Globus pallidus (tissue), 1 donor: ENCODE data around the gene IRS2.

ENCODE experiments used
- DNase-seq: peaks from one replicate; pipeline ENCODE4 v3.0.0-alpha.2; 2015; ENCODE audit warnings: low spot score

The IRS2 gene

DNA sequence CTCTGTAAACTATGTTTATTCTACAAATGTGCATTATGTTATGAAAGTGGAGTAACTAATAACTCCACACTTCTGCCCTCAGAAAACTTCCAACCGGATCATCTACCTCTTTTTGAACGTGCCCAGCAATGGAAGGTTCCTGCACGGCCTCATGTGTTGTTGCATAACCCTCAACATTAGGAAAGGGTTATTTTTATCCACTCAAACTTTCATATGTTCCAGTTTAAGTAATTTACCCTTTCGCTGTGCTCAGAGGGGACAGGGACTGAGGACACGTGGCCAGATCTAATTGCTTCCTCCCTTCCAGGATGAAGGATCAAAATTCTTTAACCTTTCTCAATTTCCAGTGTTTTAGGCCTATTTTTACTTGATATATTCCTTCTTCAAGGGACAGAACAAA, 29.6 kb downstream of the IRS2 start:
- DNase-seq: no peak

DNA sequence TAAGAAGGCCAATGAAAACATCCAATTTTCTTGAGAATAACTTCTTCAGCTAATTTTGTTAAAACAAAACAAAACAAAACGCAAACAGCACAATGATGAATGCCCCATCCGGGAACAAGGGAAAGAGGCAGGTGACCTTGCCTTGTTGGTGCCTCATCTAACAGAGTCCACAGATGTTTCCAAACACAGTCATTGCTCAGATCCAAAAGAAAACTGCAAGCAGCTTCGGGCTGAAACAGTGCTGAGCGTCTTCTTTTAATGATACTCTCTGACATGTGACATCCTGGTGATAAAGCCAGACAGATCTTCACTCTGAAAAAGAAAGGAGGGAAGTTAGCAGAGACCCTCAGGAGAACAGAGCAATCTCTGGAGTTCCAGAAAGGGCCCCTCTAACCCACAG, 30.4 kb downstream of the IRS2 start:
- no peak for DNase-seq

- DNase-seq: no peak
These were observed 30.8 kb downstream of the IRS2 start for GRCh38 chr13:109755551-109755950.

DNA sequence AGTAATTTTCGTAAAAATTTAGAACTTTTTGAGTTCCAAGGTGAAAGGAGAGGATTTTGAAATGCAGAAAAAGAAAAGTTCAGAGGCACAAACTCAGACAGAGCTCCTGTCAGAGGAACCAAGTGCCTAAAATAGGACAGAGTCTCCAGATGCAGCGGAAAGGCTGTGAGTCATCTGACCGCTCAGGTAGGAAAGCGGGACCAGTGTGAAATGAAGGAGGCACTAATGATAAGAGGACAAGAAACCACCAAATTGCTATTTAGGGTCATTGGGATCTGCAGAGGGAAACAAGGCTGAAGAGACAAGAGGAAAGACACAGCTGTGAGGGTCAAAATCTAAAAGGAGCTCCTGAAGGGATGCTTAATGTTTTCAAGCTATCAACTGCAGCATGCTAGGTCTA, 34.9 kb downstream of the IRS2 start:
- no peak for DNase-seq

DNA sequence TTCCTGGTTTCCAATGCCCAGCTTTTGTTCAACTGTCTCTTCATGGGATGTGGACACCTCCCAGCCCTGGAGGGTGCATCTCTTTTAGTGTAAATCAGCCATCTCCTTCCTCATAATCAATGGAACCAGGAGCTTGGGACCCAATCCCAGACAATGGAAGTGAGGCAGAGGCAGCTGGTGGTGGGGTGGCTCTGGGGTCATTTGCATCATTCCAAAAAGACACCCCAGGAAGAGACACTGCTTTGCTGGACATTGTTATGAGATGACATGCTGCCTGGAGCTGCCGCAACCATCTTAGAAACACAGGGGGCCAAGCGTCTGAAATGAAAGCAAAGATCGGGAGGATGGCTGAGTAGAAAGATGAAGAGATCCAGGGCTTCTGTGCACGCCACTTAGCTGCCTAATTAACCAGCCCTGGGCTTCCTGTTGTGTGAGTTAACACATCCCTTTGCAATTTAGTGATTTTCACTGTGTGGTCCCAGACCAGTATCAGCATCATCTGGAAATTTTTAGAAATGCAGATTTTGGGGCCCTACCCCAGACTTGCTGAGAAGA, 36.1 kb downstream of the IRS2 start:
- DNase-seq: no peak

DNA sequence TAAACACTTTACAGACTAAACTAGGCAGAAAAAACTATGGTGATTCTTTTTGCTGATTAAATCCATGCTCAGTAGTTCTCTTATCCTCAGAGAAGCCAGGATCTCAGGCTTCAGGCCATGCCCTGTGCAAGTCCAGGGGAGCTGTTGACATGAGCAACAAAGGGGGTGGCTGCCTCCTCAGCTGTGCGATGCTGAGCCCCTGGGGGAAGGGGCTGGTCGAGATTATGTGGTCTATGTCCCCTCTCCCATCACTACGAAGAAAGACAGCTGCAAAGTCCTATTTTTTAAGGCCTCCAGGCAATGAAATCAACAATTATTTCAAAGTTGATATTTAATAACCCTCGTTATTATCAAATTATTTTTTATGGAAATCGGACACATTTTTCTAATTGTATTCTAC, 37.0 kb downstream of the IRS2 start:
- DNase-seq: no peak

GRCh38 chr13:109748677-109749076, 37.7 kb downstream of the IRS2 start:
- no peak for DNase-seq

- DNase-seq: no peak
These were observed 38.9 kb downstream of the IRS2 start for GRCh38 chr13:109747524-109747923.

GRCh38 chr13:109746364-109746763, 40.0 kb downstream of the IRS2 start:
- no peak for DNase-seq

DNA sequence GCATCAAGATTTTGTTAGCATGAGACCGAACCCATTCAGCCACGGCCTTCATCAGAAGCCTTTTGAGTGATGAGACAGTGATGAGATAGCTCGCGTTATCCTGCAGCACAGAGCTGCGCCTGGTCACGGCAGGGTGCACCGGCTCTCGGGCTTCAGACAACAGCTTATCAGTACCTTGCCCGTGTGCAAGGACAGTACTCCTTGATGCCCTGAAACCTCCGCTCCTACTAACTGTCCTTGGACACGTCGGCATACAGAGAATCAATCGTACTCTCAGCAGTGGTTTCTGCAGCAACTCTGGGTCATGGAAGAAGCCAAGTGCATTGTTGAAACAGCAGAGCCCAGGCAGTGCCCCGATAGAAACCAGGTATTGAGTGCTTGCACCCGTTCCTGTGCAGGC, 40.7 kb downstream of the IRS2 start:
- no peak for DNase-seq

DNA sequence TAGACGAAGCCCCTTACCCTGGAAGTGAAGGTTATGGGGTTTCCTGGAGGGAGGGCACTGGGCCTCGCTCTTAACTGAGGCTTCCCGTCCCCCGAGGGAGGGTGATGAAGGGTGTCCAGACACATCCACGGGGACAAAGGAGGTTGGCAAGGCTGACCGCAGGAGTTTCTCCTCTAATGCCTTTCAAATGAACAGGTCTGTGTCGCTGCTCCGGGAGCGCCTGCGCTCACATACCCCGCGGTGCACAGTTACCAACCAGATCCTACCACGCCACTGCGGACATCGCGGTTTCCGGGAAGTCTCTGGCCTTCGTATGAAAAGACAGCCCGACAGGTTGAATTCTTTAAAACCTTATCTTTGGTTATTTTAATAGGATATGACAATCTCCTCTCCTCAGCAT, 41.3 kb downstream of the IRS2 start:
- no peak for DNase-seq

DNA sequence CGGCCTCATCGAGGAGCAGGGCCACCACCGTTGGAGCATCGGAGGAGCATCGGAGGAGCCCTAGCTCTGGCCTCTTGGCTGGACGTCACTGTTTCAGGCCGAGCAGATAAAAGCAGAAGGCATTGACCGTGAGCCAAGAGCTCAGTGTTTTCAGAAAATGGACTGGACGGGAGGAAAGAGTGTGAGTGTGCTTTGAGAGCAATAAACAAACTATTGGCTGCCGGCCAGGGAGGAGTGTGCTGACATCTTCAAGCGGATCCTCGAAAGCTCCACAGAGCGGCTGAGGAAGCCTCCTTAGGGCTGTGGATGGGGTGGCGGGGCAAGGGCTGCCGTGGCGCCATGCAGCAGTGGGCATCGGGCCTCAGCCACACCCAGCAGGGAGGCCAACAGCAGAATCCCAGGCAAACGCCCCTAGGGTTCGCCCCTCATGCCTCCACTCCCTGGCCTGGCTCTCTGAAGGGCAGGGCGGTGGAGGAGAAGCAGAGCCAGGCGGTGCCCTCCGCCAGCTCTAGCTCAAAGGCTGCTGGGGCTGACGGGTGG, 41.8 kb downstream of the IRS2 start:
- peak; percentile 41 for DNase-seq

- no peak for DNase-seq
These were observed 42.5 kb downstream of the IRS2 start for GRCh38 chr13:109743706-109744453.

DNA sequence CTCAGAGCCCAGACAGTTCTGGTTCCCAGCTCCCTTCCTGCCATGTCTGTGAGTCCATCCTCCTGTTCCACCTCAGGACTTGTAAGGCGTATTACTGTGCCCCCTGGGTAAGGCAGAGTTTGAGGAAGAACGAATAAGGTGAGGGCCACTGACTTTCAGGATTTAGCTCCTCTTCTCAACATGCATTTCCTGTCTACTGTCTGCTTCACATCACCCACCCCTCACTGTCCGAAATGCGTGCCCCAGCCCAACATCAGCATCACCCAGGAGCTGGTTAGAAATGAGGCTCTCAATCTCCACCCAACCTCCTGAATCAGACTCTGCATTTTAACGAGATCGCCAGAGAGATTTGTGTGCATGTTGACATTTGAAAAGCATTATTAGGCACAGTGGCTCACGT, 44.4 kb downstream of the IRS2 start:
- no peak for DNase-seq

DNA sequence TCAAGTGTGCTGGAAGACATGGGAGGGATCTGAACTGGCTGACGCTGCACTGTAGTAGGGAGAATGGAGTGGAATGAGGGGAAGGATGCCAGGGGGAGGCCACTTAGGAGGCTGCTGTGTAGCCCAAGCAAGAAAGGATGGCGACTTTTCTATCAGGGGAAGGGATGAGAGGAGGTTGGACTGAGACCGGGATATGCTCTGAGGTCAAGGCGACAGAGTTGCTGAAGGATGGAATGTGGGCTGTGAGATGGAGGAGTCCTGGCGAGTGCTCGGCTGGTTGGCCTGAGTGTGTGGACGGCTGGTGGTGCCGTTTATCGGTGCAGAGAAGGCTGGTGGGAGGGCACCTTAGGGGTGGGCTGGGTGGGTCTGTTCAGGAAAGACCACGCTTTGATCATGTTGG, 45.7 kb downstream of the IRS2 start:
- no peak for DNase-seq

- DNase-seq: peak; percentile 43
These were observed 46.3 kb downstream of the IRS2 start for GRCh38 chr13:109740121-109740520.

GRCh38 chr13:109738298-109738746, 48.1 kb downstream of the IRS2 start:
- no peak for DNase-seq

DNA sequence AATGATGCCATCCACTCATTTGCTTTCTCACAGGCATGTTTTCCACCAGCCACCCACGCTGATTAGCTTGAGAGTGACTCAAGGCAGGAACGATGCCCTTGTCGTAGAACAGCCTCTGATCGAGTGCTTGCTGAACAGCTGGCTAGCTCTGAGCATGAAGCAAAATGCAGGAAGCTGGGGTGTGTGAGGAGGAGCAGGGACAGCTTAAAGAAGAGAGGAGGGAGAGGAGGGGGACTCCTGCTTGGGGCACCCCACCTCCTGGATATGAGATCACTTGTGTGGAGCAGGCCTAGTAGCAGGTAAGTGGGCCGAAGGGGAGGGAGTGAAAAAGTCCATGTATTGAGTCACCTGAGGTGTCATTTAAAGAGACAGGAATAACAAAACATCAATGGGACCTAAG, 48.8 kb downstream of the IRS2 start:
- no peak for DNase-seq

GRCh38 chr13:109737046-109737573, 49.3 kb downstream of the IRS2 start:
- no peak for DNase-seq

DNA sequence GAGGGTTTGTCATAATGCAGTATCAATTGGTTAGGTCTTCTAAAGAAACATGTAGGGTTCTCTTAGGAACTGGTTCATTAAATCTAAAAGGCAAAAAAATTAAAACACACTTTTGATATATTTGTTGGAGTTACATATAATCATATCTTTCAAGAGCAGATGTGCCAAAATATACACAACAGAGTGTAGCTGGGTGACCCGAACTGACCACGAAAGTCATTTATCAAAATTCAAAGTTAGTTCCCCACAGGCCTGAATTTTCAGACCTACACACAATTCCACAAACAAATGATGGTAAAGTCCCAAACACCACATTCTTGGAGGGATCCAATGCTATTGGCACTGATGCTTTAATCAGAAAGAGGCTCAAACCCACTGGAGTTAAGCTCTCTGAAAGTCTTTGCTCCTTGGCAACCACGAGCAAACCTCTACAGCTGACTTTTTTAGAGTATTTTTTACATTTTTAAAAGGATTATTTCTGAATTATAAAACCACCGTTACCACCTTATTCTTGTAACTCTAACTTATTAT, 50.9 kb downstream of the IRS2 start:
- no peak for DNase-seq

GRCh38 chr13:109734002-109734785, 52.2 kb downstream of the IRS2 start:
- DNase-seq: no peak

DNA sequence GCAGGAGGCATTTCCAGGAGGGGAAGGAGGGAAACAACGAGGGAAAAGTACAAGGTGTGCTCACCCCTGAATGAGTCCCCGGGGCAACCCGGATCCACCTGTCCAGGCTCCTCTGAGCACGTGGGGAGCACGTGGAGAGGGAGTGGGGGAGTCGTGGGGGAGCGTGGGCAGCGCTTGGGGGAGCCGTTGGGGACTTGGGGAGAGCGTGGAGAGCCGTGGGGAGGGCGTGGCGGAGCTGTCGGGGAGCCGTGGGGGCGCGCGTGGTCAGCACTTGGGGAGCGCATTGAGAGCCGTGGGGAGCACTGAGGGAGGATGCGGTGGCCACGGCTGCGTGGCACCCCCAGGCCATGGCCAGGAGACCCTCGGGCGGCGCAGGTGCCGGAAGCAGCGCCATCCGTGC, 52.8 kb downstream of the IRS2 start:
- DNase-seq: no peak
